Stimulated activated CD4-positive, alpha-beta T cell treated with anti-CD3 and anti-CD28 coated beads, TNF-alpha, amount 100 ng/mL, for 24 hours (primary cell): ENCODE data around the gene THADA.
A peak's percentile ranks its signal among the peaks of the same experiment; 100 is the strongest.
"Not testable (repeated sequence)": the region's sequence is repeated elsewhere in the genome, so short reads cannot be mapped to it uniquely, and the experiment has no call there.

Source experiments
- DNase-seq, 3 experiments: peaks; one replicate each; pipeline ENCODE4 v3.0.0-alpha.2; 2020; ENCODE audit warnings: low read depth in 3 of 3

Gene THADA, protein sequence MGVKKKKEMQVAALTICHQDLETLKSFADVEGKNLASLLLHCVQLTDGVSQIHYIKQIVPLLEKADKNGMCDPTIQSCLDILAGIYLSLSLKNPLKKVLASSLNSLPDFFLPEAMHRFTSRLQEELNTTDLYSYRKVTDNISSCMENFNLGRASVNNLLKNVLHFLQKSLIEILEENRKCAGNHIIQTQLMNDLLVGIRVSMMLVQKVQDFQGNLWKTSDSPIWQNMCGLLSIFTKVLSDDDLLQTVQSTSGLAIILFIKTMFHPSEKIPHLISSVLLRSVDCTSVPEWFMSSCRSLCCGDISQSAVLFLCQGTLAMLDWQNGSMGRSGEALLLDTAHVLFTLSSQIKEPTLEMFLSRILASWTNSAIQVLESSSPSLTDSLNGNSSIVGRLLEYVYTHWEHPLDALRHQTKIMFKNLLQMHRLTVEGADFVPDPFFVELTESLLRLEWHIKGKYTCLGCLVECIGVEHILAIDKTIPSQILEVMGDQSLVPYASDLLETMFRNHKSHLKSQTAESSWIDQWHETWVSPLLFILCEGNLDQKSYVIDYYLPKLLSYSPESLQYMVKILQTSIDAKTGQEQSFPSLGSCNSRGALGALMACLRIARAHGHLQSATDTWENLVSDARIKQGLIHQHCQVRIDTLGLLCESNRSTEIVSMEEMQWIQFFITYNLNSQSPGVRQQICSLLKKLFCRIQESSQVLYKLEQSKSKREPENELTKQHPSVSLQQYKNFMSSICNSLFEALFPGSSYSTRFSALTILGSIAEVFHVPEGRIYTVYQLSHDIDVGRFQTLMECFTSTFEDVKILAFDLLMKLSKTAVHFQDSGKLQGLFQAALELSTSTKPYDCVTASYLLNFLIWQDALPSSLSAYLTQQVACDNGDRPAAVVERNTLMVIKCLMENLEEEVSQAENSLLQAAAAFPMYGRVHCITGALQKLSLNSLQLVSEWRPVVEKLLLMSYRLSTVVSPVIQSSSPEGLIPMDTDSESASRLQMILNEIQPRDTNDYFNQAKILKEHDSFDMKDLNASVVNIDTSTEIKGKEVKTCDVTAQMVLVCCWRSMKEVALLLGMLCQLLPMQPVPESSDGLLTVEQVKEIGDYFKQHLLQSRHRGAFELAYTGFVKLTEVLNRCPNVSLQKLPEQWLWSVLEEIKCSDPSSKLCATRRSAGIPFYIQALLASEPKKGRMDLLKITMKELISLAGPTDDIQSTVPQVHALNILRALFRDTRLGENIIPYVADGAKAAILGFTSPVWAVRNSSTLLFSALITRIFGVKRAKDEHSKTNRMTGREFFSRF (N-terminal part only)

DNA sequence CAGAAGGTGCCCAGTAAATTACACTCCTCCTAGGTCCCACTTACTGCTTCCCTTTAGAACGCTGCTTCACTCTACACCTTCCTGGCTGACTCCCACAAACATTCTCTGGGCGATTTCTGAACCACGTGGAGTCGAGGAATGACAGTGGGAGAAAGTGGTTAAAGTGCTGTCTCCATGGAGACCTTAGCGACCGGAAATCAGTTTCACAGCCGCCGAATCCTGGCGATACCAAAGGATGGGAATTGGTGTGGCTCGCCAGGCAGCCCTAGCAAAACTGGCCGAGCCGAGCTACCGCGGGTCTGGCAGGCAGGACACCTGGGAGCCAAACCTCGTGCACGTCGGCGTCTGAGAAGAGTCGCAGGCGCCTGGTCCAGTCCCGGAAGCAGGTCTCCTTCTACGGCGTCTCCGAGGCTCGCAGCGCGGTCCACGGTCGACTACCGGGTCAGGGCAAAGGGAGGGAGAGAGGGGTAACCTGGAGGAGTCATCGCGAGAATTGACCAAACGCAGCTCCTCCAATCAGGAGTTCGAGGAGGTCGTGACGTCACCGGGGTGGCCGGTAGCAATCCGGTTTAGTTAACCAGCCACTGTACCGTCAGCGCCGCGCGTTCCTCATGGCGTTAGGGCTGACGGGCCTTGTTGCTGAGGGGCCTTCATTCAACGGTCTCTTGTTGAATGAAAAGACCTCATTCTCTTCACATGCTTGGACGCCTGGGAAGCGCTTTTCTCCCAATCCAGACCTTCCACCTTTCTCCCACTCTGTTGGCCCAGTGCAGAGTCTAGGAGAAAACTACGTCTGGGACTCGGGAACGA, at the start of gene THADA:
TSS of gene THADA (minus strand) at position 436 of the 810 bp plus-strand sequence. CDS start 3,646 bp downstream, outside the sequence.
- DNase-seq, result peak; percentile 97 to 99 (median 98)

GRCh38 chr2:43643680-43644079, 47.8 kb upstream of the THADA start:
- DNase-seq, result no peak

- DNase-seq, result no peak
These were observed 46.5 kb upstream of the THADA start for GRCh38 chr2:43642363-43642762.

DNA sequence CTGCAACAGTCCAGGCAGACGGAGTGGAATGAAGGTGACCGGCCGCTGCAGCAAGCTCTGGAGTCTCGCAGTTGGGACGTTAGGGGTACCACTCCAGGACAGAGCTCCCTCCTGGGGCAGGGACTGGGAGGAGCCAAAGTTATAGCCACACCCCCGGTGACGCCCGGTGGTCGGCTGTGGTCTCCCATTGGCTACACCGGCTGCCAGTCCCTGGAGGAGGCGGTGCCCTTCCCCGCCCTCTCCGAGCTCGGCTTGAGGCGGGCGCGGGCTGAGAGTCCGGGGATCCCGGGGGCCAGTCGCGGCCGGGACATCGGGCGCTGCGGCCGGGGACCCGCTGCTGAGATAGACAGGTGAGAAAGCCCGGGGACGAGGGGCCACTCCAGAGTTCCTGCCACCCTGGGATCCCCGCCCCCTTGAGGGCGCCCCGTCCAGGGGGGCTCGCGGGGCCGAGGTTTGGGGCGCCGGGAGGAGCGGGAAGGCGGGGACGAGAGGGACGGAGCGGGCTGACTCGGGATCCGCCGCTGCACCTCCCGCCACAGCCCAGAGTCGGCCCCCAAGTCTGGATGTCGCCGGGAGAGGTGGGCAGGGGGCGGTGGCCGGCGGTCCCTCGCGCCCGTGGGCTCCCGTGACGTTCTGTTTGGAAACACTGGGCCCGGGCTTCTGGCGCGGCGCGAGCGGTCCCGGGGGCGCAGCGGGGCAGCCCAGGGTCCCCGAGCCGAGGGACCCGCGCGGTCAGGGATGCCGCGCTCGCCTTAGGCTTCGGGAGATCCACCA, 41.4 kb upstream of the THADA start, which contains the start of gene PLEKHH2:
TSS of gene PLEKHH2 (plus strand) at position 231 of the 774 bp plus-strand sequence. CDS start 7,414 bp downstream, outside the sequence.
- peak; percentile 74 to 90 (median 75) for DNase-seq

DNA sequence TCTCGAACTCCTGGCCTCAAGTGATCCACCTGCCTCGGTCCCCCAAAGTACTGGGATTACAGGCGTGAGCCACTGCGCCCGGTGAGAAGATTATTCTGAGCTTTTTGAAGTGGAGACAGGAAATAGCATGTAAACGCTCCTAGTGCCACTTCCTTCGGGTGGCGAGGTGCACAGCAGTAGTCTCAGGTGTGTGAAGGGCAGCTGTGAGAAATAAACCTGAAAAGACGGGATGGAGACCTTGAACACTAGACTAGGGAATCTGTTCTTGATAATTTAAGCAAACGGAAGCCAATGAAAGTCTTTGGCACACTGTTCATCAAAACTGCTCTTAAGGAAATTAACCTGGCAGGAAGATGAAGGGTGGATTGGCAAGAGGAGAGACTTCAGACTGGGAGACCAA, 40.8 kb upstream of the THADA start:
- no peak for DNase-seq

GRCh38 chr2:43636153-43636552, 40.3 kb upstream of the THADA start:
- DNase-seq, result not testable (repeated sequence)

- DNase-seq, result no peak
These were observed 38.9 kb upstream of the THADA start for GRCh38 chr2:43634604-43635306.

GRCh38 chr2:43631618-43632317, 35.9 kb upstream of the THADA start:
- no peak for DNase-seq

DNA sequence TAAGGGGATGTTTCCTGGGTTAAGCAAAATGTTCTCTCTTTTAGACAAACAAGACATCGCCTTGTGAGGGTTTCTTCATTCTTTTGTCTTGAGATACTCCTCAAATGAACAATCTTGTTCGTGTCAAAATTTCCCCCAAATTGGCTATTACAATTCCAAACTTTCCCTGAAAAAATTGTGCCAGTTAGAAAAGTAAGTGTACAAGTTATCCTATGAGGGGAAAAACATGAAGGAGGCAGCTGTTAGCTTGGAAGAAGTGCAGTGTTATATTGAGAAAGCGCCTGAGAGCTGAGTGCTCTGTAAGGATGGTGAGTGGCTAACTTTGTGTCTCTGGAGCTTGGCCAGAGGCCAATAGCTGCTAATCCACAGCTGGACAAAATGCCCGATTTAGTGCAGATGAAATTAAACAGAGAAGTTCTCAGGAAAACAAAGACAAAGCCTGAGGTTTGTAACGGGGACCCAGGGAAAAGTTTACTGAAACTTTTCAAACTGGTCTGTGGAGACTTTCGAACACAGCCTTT, 27.2 kb upstream of the THADA start:
- no peak for DNase-seq

DNA sequence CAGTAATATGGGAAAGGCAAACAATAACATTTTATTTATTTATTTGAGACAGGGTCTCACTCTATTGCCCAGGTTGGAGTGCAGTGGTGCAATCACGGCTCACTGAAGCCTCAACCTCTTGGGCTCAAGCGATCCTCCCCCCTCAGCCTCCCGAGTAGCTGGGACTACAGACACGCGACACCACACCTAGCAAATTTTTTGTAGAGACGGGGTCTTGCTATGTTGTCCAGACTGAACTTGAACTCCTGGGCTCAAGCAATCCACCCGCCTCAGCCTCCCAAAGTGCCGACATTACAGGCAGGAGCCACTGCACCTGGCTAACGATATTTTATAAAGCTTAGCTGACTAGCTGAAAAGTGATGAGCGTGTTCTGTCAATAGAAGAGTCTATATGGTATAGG, 23.7 kb upstream of the THADA start:
- no peak for DNase-seq

GRCh38 chr2:43616967-43617680, 21.3 kb upstream of the THADA start:
- DNase-seq, result no peak

DNA sequence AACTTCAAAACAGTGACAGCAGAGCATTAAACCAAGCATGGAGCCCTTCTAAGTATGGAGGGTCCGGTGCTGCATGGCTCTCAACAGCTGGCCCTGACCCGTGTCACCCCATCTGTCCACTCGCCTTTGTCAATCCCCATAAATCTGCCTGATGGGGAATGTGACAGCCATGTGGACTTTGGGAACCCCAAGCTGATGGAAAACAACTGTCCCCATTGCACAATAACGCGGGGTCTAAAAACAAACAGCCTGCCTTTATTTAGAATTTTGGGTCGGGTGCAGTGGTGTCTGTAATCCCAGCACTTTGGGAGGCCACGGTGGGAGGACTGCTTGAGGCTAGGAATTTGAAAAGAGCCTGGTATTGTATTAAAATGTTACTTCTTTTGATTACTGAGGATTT, 17.1 kb upstream of the THADA start:
- DNase-seq, result no peak

DNA sequence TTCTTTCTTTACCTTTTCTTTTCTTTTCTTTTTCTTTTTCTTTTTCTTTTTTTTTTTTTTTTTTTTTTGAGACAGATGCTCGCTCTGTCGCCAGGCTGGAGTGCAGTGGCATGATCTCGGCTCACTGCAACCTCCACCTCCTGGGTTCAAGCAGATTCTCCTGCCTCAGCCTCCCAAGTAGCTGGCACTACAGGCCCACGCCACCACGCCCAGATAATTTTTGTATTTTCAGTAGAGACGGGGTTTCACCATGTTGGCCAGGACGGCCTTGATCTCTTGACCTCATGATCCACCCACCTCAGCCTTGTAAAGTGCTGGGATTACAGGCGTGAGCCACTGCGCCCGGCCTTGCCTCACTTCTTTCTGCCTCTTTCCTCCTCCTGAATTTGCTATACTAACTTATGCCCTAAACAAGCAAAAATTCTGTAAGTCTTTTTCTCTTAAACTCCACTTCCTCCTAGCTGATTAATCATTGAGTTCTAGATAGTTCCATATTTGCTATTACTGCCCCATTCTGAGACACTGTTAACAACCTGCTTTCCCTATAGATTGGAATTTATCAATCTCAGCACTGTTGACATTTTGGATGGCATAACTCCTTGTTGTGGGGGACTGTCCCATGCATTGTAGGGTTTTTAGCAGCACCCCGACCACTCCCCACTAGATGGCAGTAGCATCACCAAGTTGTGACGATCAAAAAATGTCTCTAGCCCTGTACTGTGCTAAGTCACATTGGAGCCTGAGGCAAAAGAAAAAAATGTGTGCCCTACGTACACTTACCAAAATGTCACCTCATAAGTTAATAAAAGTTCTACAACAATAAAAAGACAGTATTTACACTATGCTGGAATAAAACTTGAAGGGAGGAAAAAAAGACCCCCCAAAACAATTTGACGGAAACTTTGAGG, 16.4 kb upstream of the THADA start:
- peak; percentile 44 to 72 (median 67) for DNase-seq

GRCh38 chr2:43610361-43610760, 14.5 kb upstream of the THADA start:
- DNase-seq, result no peak

GRCh38 chr2:43609290-43609918, 13.6 kb upstream of the THADA start:
- peak in 1 of 3 experiments; percentile 8 for DNase-seq

- no peak for DNase-seq
These were observed 10.0 kb upstream of the THADA start for GRCh38 chr2:43605851-43606250.
